ENCODE results near the gene PHLDA2.

- TF ChIP-seq ZNF274 (IDR thresholded peaks at IDR 0.05; ENCODE audit: low read depth, low read length) (no peak), CTCF (IDR thresholded peaks at IDR 0.05 in 2 of 3, conservative IDR thresholded peaks at IDR 0.05 in 1 of 3; ENCODE audit: borderline replicate concordance in 1 of 3, insufficient read depth in 1 of 3, low read depth in 2 of 3, low read length in 2 of 3) (no peak), EZH2 (IDR thresholded peaks at IDR 0.05) (no peak), ATF3 (IDR thresholded peaks at IDR 0.05) (no peak), POLR2A (IDR thresholded peaks at IDR 0.05; ENCODE audit: borderline replicate concordance, extremely low read depth, insufficient read depth, insufficient read length) (no peak), CEBPB (IDR thresholded peaks at IDR 0.05; ENCODE audit: low read depth) (no peak), POLR2AphosphoS5 (IDR thresholded peaks at IDR 0.05; ENCODE audit: low read depth, low read length) (no peak)
Observed at GRCh38 chr11:2921261-2921660, 8.0 kb downstream of the PHLDA2 start.
